Lower lobe of right lung (tissue), 2 donors: ENCODE measurements around the gene IL34. TPM values are rescaled to one million over a fixed set of nuclear protein-coding genes. Genes with fewer than 3 reads are reported as not detected.
A peak's percentile ranks its signal among the peaks of the same experiment; 100 is the strongest.

Source experiments
- ATAC-seq, 2 donors: fragments of 200-7000 bp; cut with Tn5 transposase; one replicate each; pipeline ENCODE4 v1.9.1; 2020 to 2022; ENCODE audit warnings: mild to moderate bottlenecking in 2 of 2, moderate library complexity in 2 of 2
- DNase-seq: peaks from one replicate; pipeline ENCODE4 v3.0.0-alpha.2; 2020
- H3K27ac ChIP-seq: fragments of 200-600 bp; one replicate; pipeline ENCODE4 v1.8.0; 2022
- H3K27me3 ChIP-seq: fragments of 200-600 bp; one replicate; pipeline ENCODE4 v1.8.0; 2022; ENCODE audit warnings: low read depth
- H3K36me3 ChIP-seq: fragments of 200-600 bp; one replicate; pipeline ENCODE4 v1.8.0; 2022; ENCODE audit warnings: mild to moderate bottlenecking
- H3K4me1 ChIP-seq: fragments of 200-600 bp; one replicate; pipeline ENCODE4 v1.8.0; 2022
- H3K4me3 ChIP-seq: fragments of 200-600 bp; one replicate; pipeline ENCODE4 v1.8.0; 2022; ENCODE audit warnings: mild to moderate bottlenecking
- H3K9me3 ChIP-seq: fragments of 200-600 bp; one replicate; pipeline ENCODE4 v1.8.0; 2022
- intact Hi-C: fragments of 100-400 bp; cut with DNase I; formaldehyde crosslinking; loops from one replicate; pipeline ENCODE4 v1.11.0; 2022
- total RNA-seq: library from RNA; stranded (reverse); fragmentation: NEBNext Ultra II Directional; extraction: Animal tissue kit (Norgen Biotek cat#: 25700); gene quantifications from one replicate; pipeline ENCODE4 v1.2.1, GENCODE V29; 2021
- TF ChIP-seq, protein P1 (sequence below): fragments of 200-600 bp; IDR thresholded peaks from one replicate; pipeline ENCODE4 v1.8.0; 2022; ENCODE audit warnings: antibody characterized with exemption, mild to moderate bottlenecking
- donor health status: DM: no; HTN: yes; CAD: no; lungs with severe emphysema.

IL34 gene
- total RNA-seq, 1 donor from 2014 or later: 2.6 TPM

DNA sequence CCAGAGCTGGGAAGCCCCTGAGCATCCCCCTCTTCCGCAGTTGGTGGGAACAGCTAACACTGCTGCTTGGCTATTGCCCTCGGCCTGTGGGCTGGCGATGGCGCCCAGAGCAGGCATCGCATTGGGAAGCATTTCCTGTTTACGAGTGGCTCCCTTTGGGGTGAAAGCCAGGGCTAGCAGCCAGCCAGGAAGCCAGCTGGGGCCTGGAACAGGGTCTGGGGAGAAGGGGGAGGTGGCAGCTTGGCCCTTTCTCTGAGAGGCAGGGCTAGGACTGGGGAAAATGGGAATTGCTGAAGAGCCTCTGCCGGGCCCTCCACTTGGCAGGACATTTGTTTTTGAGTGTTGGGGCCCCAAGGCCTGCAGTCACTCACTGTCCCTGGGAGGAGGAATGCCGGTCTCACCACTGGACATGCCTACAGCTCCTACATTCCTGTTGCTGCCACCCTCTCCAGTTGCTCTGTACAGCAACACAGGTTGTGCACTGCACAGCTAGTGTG is 41.9 kb downstream of the IL34 start:
- H3K27ac ChIP-seq: peak overlapping the region; percentile 87
- peaks cover 88% of the 10 kb centered on the region for H3K4me1 ChIP-seq
- DNase-seq (peak; percentile 84), ATAC-seq (peak; percentile 36 to 58)
- peaks cover 5% of the 10 kb centered on the region for H3K36me3 ChIP-seq
- intact Hi-C loops: no loop called here
- no peaks in the 10 kb centered on the region for H3K9me3 ChIP-seq
- H3K4me3 ChIP-seq: no peak overlapping the region
- H3K27me3 ChIP-seq: no peaks in the 10 kb centered on the region
- TF ChIP-seq, protein P1, sequence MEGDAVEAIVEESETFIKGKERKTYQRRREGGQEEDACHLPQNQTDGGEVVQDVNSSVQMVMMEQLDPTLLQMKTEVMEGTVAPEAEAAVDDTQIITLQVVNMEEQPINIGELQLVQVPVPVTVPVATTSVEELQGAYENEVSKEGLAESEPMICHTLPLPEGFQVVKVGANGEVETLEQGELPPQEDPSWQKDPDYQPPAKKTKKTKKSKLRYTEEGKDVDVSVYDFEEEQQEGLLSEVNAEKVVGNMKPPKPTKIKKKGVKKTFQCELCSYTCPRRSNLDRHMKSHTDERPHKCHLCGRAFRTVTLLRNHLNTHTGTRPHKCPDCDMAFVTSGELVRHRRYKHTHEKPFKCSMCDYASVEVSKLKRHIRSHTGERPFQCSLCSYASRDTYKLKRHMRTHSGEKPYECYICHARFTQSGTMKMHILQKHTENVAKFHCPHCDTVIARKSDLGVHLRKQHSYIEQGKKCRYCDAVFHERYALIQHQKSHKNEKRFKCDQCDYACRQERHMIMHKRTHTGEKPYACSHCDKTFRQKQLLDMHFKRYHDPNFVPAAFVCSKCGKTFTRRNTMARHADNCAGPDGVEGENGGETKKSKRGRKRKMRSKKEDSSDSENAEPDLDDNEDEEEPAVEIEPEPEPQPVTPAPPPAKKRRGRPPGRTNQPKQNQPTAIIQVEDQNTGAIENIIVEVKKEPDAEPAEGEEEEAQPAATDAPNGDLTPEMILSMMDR: no peak

DNA sequence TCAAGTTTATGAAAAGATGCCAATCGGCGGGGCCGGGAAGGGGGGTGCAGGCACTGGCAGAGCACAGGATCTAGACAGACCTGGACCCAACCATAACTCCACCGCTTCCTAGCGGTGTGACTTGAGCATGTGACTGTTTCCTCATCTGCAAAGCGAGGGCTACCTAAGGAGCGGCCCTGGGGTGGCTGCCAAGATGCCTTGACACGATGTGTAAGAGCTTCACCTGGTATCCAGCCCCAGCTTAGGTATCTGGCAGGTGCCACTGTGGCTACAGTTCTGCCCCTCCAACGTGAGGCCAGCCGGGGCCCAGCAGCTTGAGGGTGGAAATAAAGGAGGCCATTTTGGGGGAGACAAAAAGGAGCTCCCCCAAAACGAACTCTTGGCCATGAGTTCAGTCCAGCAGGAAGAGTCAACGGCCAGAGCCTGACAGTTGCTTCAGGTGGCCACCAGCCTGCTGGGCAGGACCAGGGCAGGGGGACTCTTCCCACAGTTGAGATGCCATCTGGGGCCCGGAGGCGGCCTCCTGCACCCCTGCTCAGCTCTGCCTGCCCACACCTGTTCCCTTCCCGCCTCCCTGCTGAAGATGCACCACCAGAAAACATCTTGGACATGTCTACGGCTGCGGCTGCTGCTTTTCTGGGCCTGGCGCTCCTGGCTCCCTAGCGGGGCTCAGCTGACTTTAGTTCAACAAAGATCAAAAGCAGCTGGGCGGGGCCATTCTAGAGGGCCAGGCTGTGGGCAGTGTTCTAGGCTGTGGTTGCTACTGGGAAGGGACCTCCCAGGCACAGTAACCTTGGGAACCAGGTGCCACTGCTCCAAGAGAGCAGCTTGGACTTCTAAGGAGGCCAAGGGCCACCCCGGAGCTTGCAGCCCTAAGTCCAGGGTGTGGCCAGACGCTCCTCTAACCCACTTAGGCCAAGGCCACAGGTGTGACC is 42.9 kb downstream of the IL34 start:
- Histone ChIP-seq H3K27ac (peak overlapping the region; percentile 87), H3K27me3 (no peaks in the 10 kb centered on the region), H3K9me3 (no peaks in the 10 kb centered on the region), H3K4me3 (no peak overlapping the region), H3K4me1 (peaks cover 88% of the 10 kb centered on the region), H3K36me3 (peaks cover 5% of the 10 kb centered on the region)
- intact Hi-C loops: no loop called here
- DNase-seq (peak; percentile 86), ATAC-seq (peak; percentile 45 to 60)
- TF ChIP-seq, protein P1: no peak

DNA sequence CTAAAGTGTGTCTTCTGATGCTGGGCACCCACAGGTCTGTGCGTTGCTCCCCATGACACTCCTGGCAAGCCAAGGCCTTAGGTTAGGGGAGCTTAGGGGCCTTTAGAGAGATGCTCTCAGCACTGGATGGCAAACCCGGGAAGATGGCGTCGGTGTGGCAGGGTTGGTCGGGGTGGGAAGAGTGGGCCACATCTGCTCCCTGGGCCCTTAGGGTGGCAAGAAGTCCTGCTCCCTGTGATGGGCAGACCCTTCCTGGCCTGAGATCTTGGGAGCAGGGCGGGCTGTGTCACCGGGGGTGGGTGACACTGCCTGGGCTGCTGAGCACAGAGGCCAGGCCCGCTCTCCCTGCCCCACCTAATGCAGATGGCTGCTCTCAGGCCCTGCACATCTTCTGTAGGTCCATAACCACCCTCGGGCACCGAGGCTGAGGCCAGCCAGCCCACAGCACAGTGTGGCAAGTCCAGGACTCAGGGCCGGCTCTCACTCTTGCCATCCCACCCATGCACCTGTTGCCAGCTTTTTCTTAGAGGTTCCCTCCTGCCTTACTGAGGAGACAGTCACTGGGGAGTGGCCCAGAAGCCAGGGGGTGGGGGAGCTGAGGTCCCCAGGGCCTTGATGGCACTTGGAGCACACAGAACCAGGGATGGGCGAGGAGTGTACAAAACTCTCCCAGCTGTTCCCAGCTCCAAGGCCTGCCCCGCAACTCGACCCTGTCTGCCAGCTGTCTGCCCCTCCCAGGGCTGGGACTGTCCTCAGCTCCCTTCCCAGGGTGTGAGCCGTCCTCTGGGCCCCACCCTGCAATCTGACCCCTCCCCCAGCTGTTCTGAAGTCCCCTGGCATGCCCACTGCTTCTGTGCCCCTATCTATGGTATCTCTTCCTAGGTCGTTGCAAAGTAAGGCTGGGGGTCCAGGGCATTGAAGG is 43.9 kb downstream of the IL34 start:
- DNase-seq: no peak
- H3K36me3 ChIP-seq: peaks cover 5% of the 10 kb centered on the region
- no peak for ATAC-seq
- TF ChIP-seq, protein P1: no peak
- peak overlapping the region; percentile 87 for H3K27ac ChIP-seq
- peaks cover 89% of the 10 kb centered on the region for H3K4me1 ChIP-seq
- no peaks in the 10 kb centered on the region for H3K27me3 ChIP-seq
- no peak overlapping the region for H3K4me3 ChIP-seq
- no peaks in the 10 kb centered on the region for H3K9me3 ChIP-seq
- intact Hi-C loops: no loop called here

DNA sequence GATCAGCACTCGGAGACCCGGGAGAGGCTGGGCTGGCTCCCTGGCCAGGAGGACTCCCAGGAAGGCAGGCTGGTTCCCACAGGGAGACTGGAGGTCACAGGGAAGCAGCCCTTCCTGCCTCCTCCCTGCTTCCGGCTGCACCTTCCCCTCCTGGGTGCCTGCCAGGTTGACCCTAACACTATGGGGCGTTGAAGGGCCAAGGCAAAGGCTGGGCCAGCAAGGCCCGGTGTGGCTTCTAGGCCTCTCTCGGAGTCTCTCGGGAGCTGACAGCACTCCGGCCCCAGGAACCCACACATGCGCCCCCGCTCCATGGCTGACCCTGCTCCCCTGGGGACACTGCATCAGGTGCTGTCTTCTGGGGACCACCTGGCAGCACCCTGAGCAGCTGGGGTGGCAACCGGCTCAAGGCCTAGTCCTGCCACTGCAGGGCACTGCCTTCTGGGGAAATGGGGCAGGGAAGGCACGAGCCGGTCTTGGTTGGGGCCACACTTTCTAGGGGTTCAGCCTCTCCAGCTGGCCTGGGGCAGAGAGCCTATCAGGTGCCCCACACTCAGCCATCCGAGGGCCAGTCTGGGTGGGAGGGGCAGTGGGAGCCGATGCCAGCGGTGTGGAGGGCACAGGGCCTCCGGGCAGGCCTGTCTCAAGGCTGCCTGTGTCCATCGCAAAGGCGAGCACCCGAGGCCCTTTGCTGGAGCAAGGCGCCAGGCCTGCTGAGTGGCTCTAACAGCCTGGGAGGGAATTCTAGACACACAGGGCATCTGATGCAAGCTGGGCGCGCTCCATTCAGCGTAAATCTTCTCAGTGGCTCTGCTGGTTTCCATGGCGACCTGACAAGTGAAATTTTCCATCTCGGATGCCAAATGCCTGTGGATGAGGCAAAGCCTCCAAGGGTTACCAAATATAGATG is 45.1 kb downstream of the IL34 start:
- H3K27me3 ChIP-seq: no peaks in the 10 kb centered on the region
- H3K9me3 ChIP-seq: no peaks in the 10 kb centered on the region
- H3K4me1 ChIP-seq: peaks cover 99% of the 10 kb centered on the region
- TF ChIP-seq, protein P1: no peak
- H3K36me3 ChIP-seq: peaks cover 9% of the 10 kb centered on the region
- no peak overlapping the region for H3K4me3 ChIP-seq
- no peak for ATAC-seq
- DNase-seq: peak; percentile 46
- intact Hi-C loops: no loop called here
- peak overlapping the region; percentile 87 for H3K27ac ChIP-seq
